IMR-90 (cell line): ENCODE data around the gene C15orf61. TPM values are rescaled to one million over a fixed set of nuclear protein-coding genes. Genes with fewer than 3 reads are reported as not detected.
A peak's percentile ranks its signal among the peaks of the same experiment; 100 is the strongest.

Experiments used
- ATAC-seq: fragments of 200-7000 bp; cut with Tn5 transposase; 2 replicates; pipeline ENCODE4 v1.9.1; 2020; ENCODE audit warnings: low read depth, mild to moderate bottlenecking, moderate library complexity
- BruUV-seq: library from RNA; stranded (reverse); fragments of 400-500 nt; replicated peaks from 2 replicates; lab custom pipeline; 2021; lab: Mats Ljungman, UMichigan
- CTCF ChIA-PET: fragments of 300-600 bp; formaldehyde crosslinking; extraction: SDS; loops from one replicate; lab custom pipeline; 2021; ENCODE audit warnings: antibody characterized with exemption; lab: Yijun Ruan, JAX
- POLR2A ChIA-PET: fragments of 300-600 bp; sonication (Branson Sonifier 250); formaldehyde crosslinking; loops from one replicate; lab custom pipeline; 2022; ENCODE audit warnings: antibody characterized with exemption; ENCODE audit not compliant: unreplicated experiment; lab: Charles Lee
- DNase-seq: peaks from one replicate; pipeline ENCODE4 v3.0.0; 2013
- H2AFZ ChIP-seq: replicated peaks from 2 replicates; pipeline ENCODE3; 2013; ENCODE audit warnings: low read length, mild to moderate bottlenecking; ENCODE audit not compliant: poor library complexity
- H2AK5ac ChIP-seq: 2 replicates; pipeline ENCODE4 v1.6.1; 2013; ENCODE audit warnings: low read depth, low read length, inconsistent platforms
- H2AK9ac ChIP-seq: replicated peaks from 2 replicates; pipeline ENCODE3; 2013; ENCODE audit warnings: mild to moderate bottlenecking, low read depth, low read length, moderate library complexity; ENCODE audit not compliant: poor library complexity
- H2BK120ac ChIP-seq: 2 replicates; pipeline ENCODE4 v1.6.1; 2013; ENCODE audit warnings: low read depth, low read length, inconsistent platforms
- H2BK15ac ChIP-seq: 3 replicates; pipeline ENCODE4 v1.6.1; 2013; ENCODE audit warnings: low read depth, low read length, inconsistent platforms
- H2BK20ac ChIP-seq: 2 replicates; pipeline ENCODE4 v1.6.1; 2013; ENCODE audit warnings: low read depth, mild to moderate bottlenecking, inconsistent platforms, low read length, moderate library complexity
- H2BK5ac ChIP-seq: 2 replicates; pipeline ENCODE4 v1.6.1; 2013; ENCODE audit warnings: mild to moderate bottlenecking, low read depth, low read length, inconsistent platforms; ENCODE audit not compliant: poor library complexity, severe bottlenecking
- H3K14ac ChIP-seq: replicated peaks from 2 replicates; pipeline ENCODE4 v1.6.1; 2013; ENCODE audit warnings: low read depth, low read length, inconsistent platforms
- H3K18ac ChIP-seq: 2 replicates; pipeline ENCODE4 v1.6.1; 2013; ENCODE audit warnings: low read depth, low read length, control low read depth
- H3K23ac ChIP-seq: 2 replicates; pipeline ENCODE4 v1.6.1; 2013; ENCODE audit warnings: low read depth, low read length, inconsistent platforms
- H3K27ac ChIP-seq: 2 replicates; pipeline ENCODE4 v1.5.1; 2013; ENCODE audit warnings: mild to moderate bottlenecking, control low read depth, low read length; ENCODE audit not compliant: insufficient read depth
- H3K27me3 ChIP-seq: 2 replicates; pipeline ENCODE4 v1.6.1; 2013; ENCODE audit warnings: low read length; ENCODE audit not compliant: control insufficient read depth, insufficient read depth
- H3K36me3 ChIP-seq: 2 replicates; pipeline ENCODE4 v1.6.1; 2013; ENCODE audit warnings: low read length, mixed read lengths; ENCODE audit not compliant: control insufficient read depth, insufficient read depth
- H3K4ac ChIP-seq: 2 replicates; pipeline ENCODE4 v1.6.1; 2013; ENCODE audit warnings: low read depth, low read length, inconsistent platforms
- H3K4me1 ChIP-seq: 2 replicates; pipeline ENCODE4 v1.6.1; 2013; ENCODE audit warnings: low read length, mixed read lengths; ENCODE audit not compliant: control insufficient read depth, insufficient read depth
- H3K4me2 ChIP-seq: 2 replicates; pipeline ENCODE4 v1.6.1; 2013; ENCODE audit warnings: low read depth, mild to moderate bottlenecking, control low read depth, low read length, moderate library complexity
- H3K4me3 ChIP-seq: 2 replicates; pipeline ENCODE4 v1.5.1; 2013; ENCODE audit warnings: low read depth, mild to moderate bottlenecking, control low read depth, low read length, moderate library complexity; ENCODE audit not compliant: insufficient read depth
- H3K56ac ChIP-seq: 2 replicates; pipeline ENCODE4 v1.6.1; 2013; ENCODE audit warnings: low read length, inconsistent platforms; ENCODE audit not compliant: insufficient read depth; ENCODE audit errors: extremely low read depth
- H3K79me1 ChIP-seq, 2 experiments: 2 replicates each; pipeline ENCODE4 v1.6.1; 2013; ENCODE audit warnings: low read length in 2 of 2, inconsistent platforms in 1 of 2, low read depth in 1 of 2
- H3K9ac ChIP-seq: 2 replicates; pipeline ENCODE4 v1.6.1; 2013; ENCODE audit warnings: low read depth, low read length, control low read depth
- H3K9me1 ChIP-seq: 2 replicates; pipeline ENCODE4 v1.6.1; 2013; ENCODE audit warnings: low read length, inconsistent platforms; ENCODE audit not compliant: insufficient read depth
- H3K9me3 ChIP-seq: 2 replicates; pipeline ENCODE4 v1.6.1; 2013; ENCODE audit warnings: low read length; ENCODE audit not compliant: control insufficient read depth, insufficient read depth
- H4K20me1 ChIP-seq: 2 replicates; pipeline ENCODE4 v1.6.1; 2013; ENCODE audit warnings: low read length, inconsistent platforms; ENCODE audit not compliant: insufficient read depth
- H4K5ac ChIP-seq: 2 replicates; pipeline ENCODE4 v1.6.1; 2013; ENCODE audit warnings: mild to moderate bottlenecking, low read depth, low read length, control low read depth
- H4K8ac ChIP-seq, 2 experiments: 2 replicates each; pipeline ENCODE4 v1.6.1; 2013; ENCODE audit warnings: low read depth in 2 of 2, low read length in 2 of 2, control low read depth in 1 of 2, inconsistent platforms in 1 of 2
- H4K91ac ChIP-seq: 2 replicates; pipeline ENCODE4 v1.6.1; 2013; ENCODE audit warnings: low read depth, low read length, inconsistent platforms; ENCODE audit not compliant: insufficient read depth
- CEBPB ChIP-seq: IDR thresholded peaks from 2 replicates; pipeline ENCODE4 v1.6.1; 2012; ENCODE audit warnings: low read depth, low read length, improper control_type of control experiment
- FOS ChIP-seq: fragments of 150-350 bp; IDR thresholded peaks from 2 replicates; pipeline ENCODE4 v1.6.1; 2016; ENCODE audit warnings: low read depth, low read length
- MAZ ChIP-seq: IDR thresholded peaks from 2 replicates; pipeline ENCODE4 v1.6.1; 2012; ENCODE audit warnings: low read depth, mild to moderate bottlenecking, low read length, improper control_type of control experiment, moderate library complexity, borderline replicate concordance
- POLR2A ChIP-seq: IDR thresholded peaks from 2 replicates; pipeline ENCODE4 v1.6.1; 2012; ENCODE audit warnings: mild to moderate bottlenecking, low read depth, low read length
- WGBS, 2 experiments: methylation state at CpG; one replicate each; pipeline versions ENCODE4 v1.1.5 to v1.1.7; 2013; ENCODE audit warnings: missing lambda C conversion rate in 2 of 2; ENCODE audit not compliant: insufficient read length in 1 of 2; ENCODE audit errors: extremely low coverage in 2 of 2; 5-methylcytosine and 5-hydroxymethylcytosine counted together
- dilution Hi-C: fragments of 300-500 bp; cut with HindIII; formaldehyde crosslinking; loops from one replicate; pipeline ENCODE4 v1.14.3; 2018; ENCODE audit warnings: low sequenced_read_pairs; ENCODE audit not compliant: unreplicated experiment
- in situ Hi-C: fragments of 300-500 bp; cut with MboI; formaldehyde crosslinking; loops from 3 replicates; pipeline ENCODE4 v1.14.3; 2019; ENCODE audit warnings: low sequenced_read_pairs, inconsistent platforms, mixed read lengths
- intact Hi-C: fragments of 100-400 bp; cut with micrococcal nuclease; formaldehyde crosslinking; loops from 2 replicates; pipeline ENCODE4 v1.10.0; 2022
- polyA plus RNA-seq, 3 experiments: library from polyadenylated mRNA; depleted of rRNA; stranded (reverse); fragments of >200 nt; gene quantifications; 2 replicates each; pipeline ENCODE4 v1.2.3, GENCODE V29; 2012; ENCODE audit warnings: low replicate concordance in 1 of 3
- total RNA-seq: library from RNA; depleted of rRNA; stranded (reverse); fragments of >200 nt; gene quantifications from 2 replicates; pipeline ENCODE4 v1.2.3, GENCODE V29; 2012

Gene C15orf61
- total and polyA plus RNA-seq, 2 of the 4 experiments (the other 2 are of a cell fraction): 1.4 to 2.5 TPM

DNA sequence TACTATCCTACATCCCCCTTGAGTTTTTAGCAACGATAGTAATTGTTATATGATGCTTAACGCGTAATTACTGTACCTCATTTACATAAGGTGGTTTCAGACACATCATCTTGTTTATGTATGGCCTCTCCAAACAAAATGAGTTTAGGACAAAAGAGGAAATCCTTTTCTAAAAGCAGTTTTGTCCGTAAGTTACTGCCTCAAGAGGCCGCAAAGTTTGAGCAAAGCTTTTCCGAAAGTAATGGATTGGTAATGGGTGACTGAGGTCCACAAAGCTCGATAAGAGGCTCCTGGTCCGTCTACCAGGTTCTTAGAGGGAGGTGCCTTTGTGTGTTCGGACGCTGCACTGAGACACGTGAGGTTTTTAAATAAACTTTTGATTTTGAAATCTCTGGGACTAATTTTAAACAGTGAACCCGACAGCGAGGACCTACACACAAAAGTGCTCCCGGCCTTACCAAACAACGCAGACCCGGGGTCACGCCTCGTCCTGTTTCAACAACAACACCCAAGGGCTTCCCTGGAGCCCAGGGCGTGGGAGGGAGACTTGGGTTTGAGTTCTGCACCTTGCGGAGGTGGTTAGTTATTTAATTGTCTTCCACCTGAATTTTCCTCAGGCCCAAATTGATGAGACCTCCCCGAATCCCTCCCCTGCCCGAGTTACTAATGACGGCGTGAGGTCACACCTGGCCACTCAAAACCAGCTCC is 456 bp upstream of the C15orf61 start (continued):
- TF ChIP-seq MAZ: no peak

DNA sequence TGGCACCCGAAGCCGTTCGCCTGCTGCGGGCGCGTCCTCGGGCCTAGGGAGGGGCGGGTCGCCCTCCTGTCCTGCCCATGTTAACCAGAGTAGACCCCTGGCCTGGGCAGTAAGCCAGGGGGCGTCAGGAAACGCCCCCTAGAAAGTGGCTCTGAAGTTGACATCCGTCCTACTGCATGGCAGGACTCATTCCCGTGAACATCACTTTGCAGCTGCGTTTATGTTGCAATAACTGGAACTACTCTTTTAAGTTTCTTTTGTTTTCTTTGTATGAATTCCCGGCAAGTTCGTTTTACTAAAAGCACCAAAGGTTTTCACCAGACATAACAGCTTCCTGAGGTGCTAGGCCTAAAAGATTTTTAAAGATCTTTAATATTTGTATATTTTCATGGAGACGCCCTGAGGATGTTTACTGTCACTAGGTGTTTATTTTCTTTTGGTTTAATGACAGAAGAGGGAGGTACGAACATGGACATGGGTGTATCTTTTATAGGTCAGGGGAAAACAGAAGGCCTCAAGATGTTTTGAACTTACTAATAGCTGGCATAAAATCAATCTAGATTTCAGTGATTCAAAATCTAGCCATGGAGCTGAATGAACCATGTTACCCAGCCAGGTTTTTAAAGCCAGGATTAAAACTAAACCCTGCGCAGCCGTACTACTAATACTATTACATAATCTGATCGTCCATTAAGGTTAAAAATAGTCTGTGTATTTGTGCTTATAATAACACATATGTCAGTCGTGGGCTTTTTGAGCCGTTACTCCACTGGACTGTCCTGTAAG is 1.0 kb downstream of the C15orf61 start:
- intact Hi-C loops: loop anchor here (1.0 to 2.0 kb wide), 2 partner anchors 21 to 310 kb away; partner anchors contain the start of gene MAP2K5

More for the DNA sequence above, 1.0 kb downstream of the C15orf61 start:
- peaks cover 3% of the 10 kb centered on the region; the same call in 1 of the 2 replicates for H4K20me1 ChIP-seq
- no peak overlapping the region for H4K91ac ChIP-seq
- no peak overlapping the region for H2BK20ac ChIP-seq
- H3K14ac ChIP-seq: peak overlapping the region; percentile 75; the same call in 1 of the 2 replicates
- H3K56ac ChIP-seq: peak overlapping the region; percentile 54; the same call in 1 of the 2 replicates
- peak overlapping the region; percentile 67; the same call in 1 of the 2 replicates for H3K23ac ChIP-seq
- CTCF ChIA-PET: interaction anchor here (0.6 to 1.0 kb wide), 4 partner anchors 12 to 75 kb away, joined by 3 to 4 read pairs (median 3); no protein-coding TSS in a partner anchor
- H2AK5ac ChIP-seq: no peak overlapping the region; the same call in 1 of the 2 replicates
- no peaks in the 10 kb centered on the region for H3K9me3 ChIP-seq
- no peaks in the 10 kb centered on the region for H3K27me3 ChIP-seq
- peak overlapping the region; percentile 46 for H3K18ac ChIP-seq
- dilution Hi-C loops: no loop called here
- peak overlapping the region; percentile 35 for H4K5ac ChIP-seq
- H3K36me3 ChIP-seq: no peaks in the 10 kb centered on the region
- peak overlapping the region; percentile 84 for H3K4me2 ChIP-seq
- H3K27ac ChIP-seq: peak overlapping the region; percentile 94
- ATAC-seq (peak; percentile 4), DNase-seq (peak; percentile 51)
- peak overlapping the region; percentile 86 for H2BK5ac ChIP-seq
- BruUV-seq: no TSS peak
- in situ Hi-C loops: no loop called here
- POLR2A ChIA-PET: interaction anchor here (0.6 kb wide), 1 partner anchor 708 kb away, joined by 3 read pairs; the partner anchor contains the start of gene CLN6
- H3K9ac ChIP-seq: peak overlapping the region; percentile 89
- TF ChIP-seq FOS: 0 out of 2 replicates have a peak, but pooled peaks have one; percentile 1
- no peak for TF ChIP-seq POLR2A
- peak; percentile 90 for TF ChIP-seq CEBPB
- H3K4ac ChIP-seq: peak overlapping the region; percentile 63
- H2AFZ ChIP-seq: peak overlapping the region; percentile 99
- H3K4me1 ChIP-seq: no peaks in the 10 kb centered on the region
- H2BK15ac ChIP-seq: no peak overlapping the region
- H4K8ac ChIP-seq: peak overlapping the region; percentile 43 to 95; a peak in 3 of 4 replicates
- no peaks in the 10 kb centered on the region for H3K9me1 ChIP-seq
- peak overlapping the region; percentile 37 for H2AK9ac ChIP-seq
- peak overlapping the region; percentile 18; the same call in 1 of the 2 replicates for H2BK120ac ChIP-seq
- H3K4me3 ChIP-seq: peak overlapping the region; percentile 79
- 0% methylated on average over 9 of the region's 23 CpGs; no CpG with 5 or more reads in 1 of the 2 experiments for WGBS, 2 experiments
- peaks cover 7 to 29% of the 10 kb centered on the region in 2 experiments; a peak in 3 of 4 replicates for H3K79me1 ChIP-seq
